Nephron progenitor cell (in vitro differentiated cells): ENCODE measurements around the gene BBS5.
"Not testable (repeated sequence)": the region's sequence is repeated elsewhere in the genome, so short reads cannot be mapped to it uniquely, and the experiment has no call there.

Experiments
- DNase-seq: peaks from one replicate; pipeline ENCODE4 v3.0.0; 2021
- H3K27ac Mint-ChIP-seq: 2 replicates; pipeline ENCODE4 v1.8.0; 2021; ENCODE audit warnings: mild to moderate bottlenecking, moderate library complexity, mixed read lengths
- H3K27me3 Mint-ChIP-seq: 2 replicates; pipeline ENCODE4 v1.8.0; 2021; ENCODE audit warnings: mild to moderate bottlenecking, low read depth, mixed read lengths; ENCODE audit not compliant: poor library complexity
- H3K36me3 Mint-ChIP-seq: 2 replicates; pipeline ENCODE4 v1.8.0; 2021; ENCODE audit warnings: low read depth, mixed read lengths
- H3K4me1 Mint-ChIP-seq: 2 replicates; pipeline ENCODE4 v1.8.0; 2021; ENCODE audit warnings: mixed read lengths
- H3K4me3 Mint-ChIP-seq: 2 replicates; pipeline ENCODE4 v1.8.0; 2021; ENCODE audit warnings: mild to moderate bottlenecking, moderate library complexity, mixed read lengths
- H3K9me3 Mint-ChIP-seq: 2 replicates; pipeline ENCODE4 v1.8.0; 2021; ENCODE audit warnings: mild to moderate bottlenecking, moderate library complexity, mixed read lengths
- TF ChIP-seq, protein P1 (sequence below): fragments of 200-600 bp; sonication (generic); IDR thresholded peaks from 2 replicates; pipeline ENCODE4 v1.5.0; 2021; ENCODE audit warnings: antibody characterized with exemption

The BBS5 gene

GRCh38 chr2:169526451-169526850 lies 47.2 kb downstream of the BBS5 start:
- no peak overlapping the region for H3K27ac Mint-ChIP-seq
- H3K27me3 Mint-ChIP-seq, result peaks cover 3% of the 10 kb centered on the region
- H3K36me3 Mint-ChIP-seq, result peaks cover 14% of the 10 kb centered on the region
- peaks cover 5% of the 10 kb centered on the region for H3K4me1 Mint-ChIP-seq
- H3K4me3 Mint-ChIP-seq, result no peak overlapping the region
- TF ChIP-seq, protein P1, sequence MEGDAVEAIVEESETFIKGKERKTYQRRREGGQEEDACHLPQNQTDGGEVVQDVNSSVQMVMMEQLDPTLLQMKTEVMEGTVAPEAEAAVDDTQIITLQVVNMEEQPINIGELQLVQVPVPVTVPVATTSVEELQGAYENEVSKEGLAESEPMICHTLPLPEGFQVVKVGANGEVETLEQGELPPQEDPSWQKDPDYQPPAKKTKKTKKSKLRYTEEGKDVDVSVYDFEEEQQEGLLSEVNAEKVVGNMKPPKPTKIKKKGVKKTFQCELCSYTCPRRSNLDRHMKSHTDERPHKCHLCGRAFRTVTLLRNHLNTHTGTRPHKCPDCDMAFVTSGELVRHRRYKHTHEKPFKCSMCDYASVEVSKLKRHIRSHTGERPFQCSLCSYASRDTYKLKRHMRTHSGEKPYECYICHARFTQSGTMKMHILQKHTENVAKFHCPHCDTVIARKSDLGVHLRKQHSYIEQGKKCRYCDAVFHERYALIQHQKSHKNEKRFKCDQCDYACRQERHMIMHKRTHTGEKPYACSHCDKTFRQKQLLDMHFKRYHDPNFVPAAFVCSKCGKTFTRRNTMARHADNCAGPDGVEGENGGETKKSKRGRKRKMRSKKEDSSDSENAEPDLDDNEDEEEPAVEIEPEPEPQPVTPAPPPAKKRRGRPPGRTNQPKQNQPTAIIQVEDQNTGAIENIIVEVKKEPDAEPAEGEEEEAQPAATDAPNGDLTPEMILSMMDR, result no peak
- DNase-seq, result no peak
- H3K9me3 Mint-ChIP-seq, result no peaks in the 10 kb centered on the region

DNA sequence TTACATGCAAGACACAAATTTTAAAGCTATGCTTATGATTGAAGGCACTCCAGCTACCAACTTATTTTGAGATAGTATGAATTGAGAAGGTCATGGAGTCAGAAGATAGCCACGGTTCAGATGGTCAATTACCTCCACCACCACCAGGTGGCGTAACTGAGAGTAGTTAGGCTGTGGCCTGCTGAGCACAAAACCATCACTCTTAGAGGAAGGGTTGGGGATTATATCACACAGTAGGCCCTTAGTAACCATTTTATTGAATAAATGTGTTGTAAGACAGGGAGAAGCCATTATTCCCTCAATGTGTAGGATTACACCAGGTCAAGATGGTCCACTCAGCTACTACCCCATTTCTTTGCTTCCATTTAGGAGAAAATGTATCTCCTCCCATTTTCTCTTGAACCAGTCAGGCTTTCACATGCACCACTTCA lies 49.0 kb downstream of the BBS5 start:
- TF ChIP-seq, protein P1, result peak; percentile 91
- no peaks in the 10 kb centered on the region for H3K9me3 Mint-ChIP-seq
- DNase-seq, result peak; percentile 79
- H3K4me3 Mint-ChIP-seq, result no peak overlapping the region
- peaks cover 14% of the 10 kb centered on the region for H3K36me3 Mint-ChIP-seq
- no peak overlapping the region for H3K27ac Mint-ChIP-seq
- peaks cover 5% of the 10 kb centered on the region for H3K4me1 Mint-ChIP-seq
- H3K27me3 Mint-ChIP-seq, result no peaks in the 10 kb centered on the region

DNA sequence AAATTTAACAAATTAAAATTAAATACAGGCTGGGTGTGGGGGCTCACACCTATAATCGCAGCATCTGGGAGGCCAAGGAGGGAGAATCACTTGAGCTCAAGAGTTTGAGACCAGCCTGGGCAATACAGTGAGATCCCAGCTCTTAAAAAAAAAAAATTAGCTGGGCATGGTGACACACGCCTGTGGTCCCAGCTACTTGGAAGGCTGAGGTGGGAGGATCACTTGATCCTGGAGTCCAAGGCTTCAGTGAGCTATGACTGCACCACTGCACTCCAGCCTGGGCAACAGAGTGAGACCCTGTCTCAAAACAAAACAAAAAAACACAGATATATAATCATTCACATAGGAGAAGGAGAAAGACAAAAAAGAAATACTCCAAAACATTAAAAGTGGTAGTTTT lies 60.2 kb downstream of the BBS5 start:
- H3K4me3 Mint-ChIP-seq, H3K4me1 Mint-ChIP-seq, H3K27me3 Mint-ChIP-seq, H3K9me3 Mint-ChIP-seq, H3K27ac Mint-ChIP-seq, DNase-seq: not testable (repeated sequence)
- H3K36me3 Mint-ChIP-seq, result peaks cover 49% of the 10 kb centered on the region

DNA sequence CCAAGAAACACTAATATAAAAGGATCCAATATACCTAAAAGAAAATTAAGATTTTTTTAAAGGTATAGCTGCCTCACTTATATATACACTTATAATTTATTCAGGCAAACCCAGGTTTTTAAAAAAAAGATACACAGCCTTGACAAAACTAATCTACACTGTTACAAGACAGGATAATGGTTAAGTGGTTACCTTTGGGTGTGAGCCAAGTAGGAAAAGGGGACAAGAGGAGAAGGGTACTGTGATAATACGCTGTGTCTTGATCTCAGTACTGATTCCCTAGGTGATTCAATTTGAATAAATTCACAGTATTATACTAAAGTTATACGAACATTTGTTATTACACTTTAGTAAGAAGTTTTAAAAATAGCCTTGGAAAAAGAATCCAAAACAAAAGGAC lies 60.9 kb downstream of the BBS5 start:
- Mint-ChIP-seq H3K4me3 (no peak overlapping the region), H3K36me3 (peaks cover 49% of the 10 kb centered on the region), H3K27me3 (no peaks in the 10 kb centered on the region), H3K27ac (no peak overlapping the region), H3K9me3 (no peaks in the 10 kb centered on the region), H3K4me1 (no peaks in the 10 kb centered on the region)
- no peak for DNase-seq
- TF ChIP-seq, protein P1, result no peak

GRCh38 chr2:169542433-169542832 lies 63.1 kb downstream of the BBS5 start:
- peaks cover 49% of the 10 kb centered on the region for H3K36me3 Mint-ChIP-seq

GRCh38 chr2:169546756-169547155 lies 67.5 kb downstream of the BBS5 start:
- Mint-ChIP-seq H3K27ac (no peak overlapping the region), H3K36me3 (peaks cover 57% of the 10 kb centered on the region), H3K4me1 (no peaks in the 10 kb centered on the region), H3K9me3 (no peaks in the 10 kb centered on the region), H3K4me3 (no peak overlapping the region), H3K27me3 (no peaks in the 10 kb centered on the region)
- no peak for DNase-seq
- TF ChIP-seq, protein P1, result no peak

More at GRCh38 chr2:169542433-169542832, 63.1 kb downstream of the BBS5 start:
- Mint-ChIP-seq H3K27me3 (no peaks in the 10 kb centered on the region), H3K27ac (no peak overlapping the region), H3K9me3 (no peaks in the 10 kb centered on the region), H3K4me1 (no peaks in the 10 kb centered on the region), H3K4me3 (no peak overlapping the region)
- TF ChIP-seq, protein P1, result no peak
- no peak for DNase-seq
